CD14-positive monocyte (primary cell): ENCODE data around the gene SVIL. TPM values are rescaled to one million over a fixed set of nuclear protein-coding genes. Genes with fewer than 3 reads are reported as not detected.

Source experiments
- DNase-seq, 3 donors: peaks; one replicate each; pipeline ENCODE4 v3.0.0-alpha.2; 2011 to 2022
- H2AFZ ChIP-seq: 2 replicates; pipeline ENCODE4 v1.6.0; 2012; ENCODE audit warnings: mild to moderate bottlenecking, low read depth, low read length, inconsistent platforms; ENCODE audit not compliant: insufficient read depth, poor library complexity, severe bottlenecking
- H3K27ac ChIP-seq, 2 donors: 1 replicate in 1 of 2; 2 replicates in 1 of 2; pipeline ENCODE4 v1.5.1; 2012 to 2013; ENCODE audit warnings: low read length in 2 of 2, control low read depth in 1 of 2, inconsistent platforms in 1 of 2, low read depth in 1 of 2, mild to moderate bottlenecking in 1 of 2
- H3K27me3 ChIP-seq, 2 donors: one replicate each; pipeline versions ENCODE4 v1.6.0 to v1.6.1; 2011 to 2013; ENCODE audit warnings: low read length in 2 of 2; ENCODE audit not compliant: control insufficient read depth in 2 of 2, insufficient read depth in 2 of 2
- H3K36me3 ChIP-seq, 2 donors: replicated peaks in 1 of 2; 1 replicate in 1 of 2; 2 replicates in 1 of 2; pipeline versions ENCODE4 v1.5.1 to v1.6.1; 2012 to 2013; ENCODE audit warnings: low read length in 2 of 2, control low read depth in 1 of 2, inconsistent platforms in 1 of 2, mild to moderate bottlenecking in 1 of 2; ENCODE audit not compliant: insufficient read depth in 2 of 2, control insufficient read depth in 1 of 2
- H3K4me1 ChIP-seq, 2 donors: 1 replicate in 1 of 2; 2 replicates in 1 of 2; pipeline versions ENCODE4 v1.5.1 to v1.6.1; 2012 to 2013; ENCODE audit warnings: low read length in 2 of 2, control low read depth in 1 of 2, inconsistent platforms in 1 of 2, mild to moderate bottlenecking in 1 of 2, moderate library complexity in 1 of 2; ENCODE audit not compliant: insufficient read depth in 2 of 2, control insufficient read depth in 1 of 2
- H3K4me2 ChIP-seq: replicated peaks from 2 replicates; pipeline ENCODE3; 2012; ENCODE audit warnings: low read length, moderate library complexity, mild to moderate bottlenecking; ENCODE audit not compliant: poor library complexity, severe bottlenecking; ENCODE audit errors: extremely low read depth
- H3K4me3 ChIP-seq, 3 experiments: fragments of 200-600 bp in 1 of 3; sonication (generic) in 1 of 3; replicated peaks in 1 of 3; 1 replicate in 2 of 3; 2 replicates in 1 of 3; pipeline ENCODE4 v1.5.1; 2011 to 2013; ENCODE audit warnings: low read length in 3 of 3, mild to moderate bottlenecking in 3 of 3, control low read depth in 2 of 3, low read depth in 2 of 3, inconsistent platforms in 1 of 3, moderate library complexity in 1 of 3
- H3K79me2 ChIP-seq: 2 replicates; pipeline ENCODE4 v1.6.0; 2012; ENCODE audit warnings: mild to moderate bottlenecking, control low read depth, inconsistent platforms, low read length, moderate library complexity; ENCODE audit not compliant: insufficient read depth
- H3K9ac ChIP-seq: 2 replicates; pipeline ENCODE4 v1.6.0; 2017; ENCODE audit warnings: low read length, mild to moderate bottlenecking; ENCODE audit not compliant: insufficient read depth, poor library complexity, severe bottlenecking
- H3K9me3 ChIP-seq, 2 donors: replicated peaks in 1 of 2; 1 replicate in 1 of 2; 2 replicates in 1 of 2; pipeline versions ENCODE4 v1.5.1 to v1.6.1; 2012 to 2013; ENCODE audit warnings: low read length in 2 of 2, control low read depth in 1 of 2; ENCODE audit not compliant: control insufficient read depth in 1 of 2, insufficient read depth in 1 of 2
- H4K20me1 ChIP-seq: 2 replicates; pipeline ENCODE4 v1.6.0; 2012; ENCODE audit warnings: mild to moderate bottlenecking, low read length, control low read depth, moderate library complexity; ENCODE audit not compliant: insufficient read depth
- H3K27ac Mint-ChIP-seq, 7 donors: one replicate each; pipeline ENCODE4 v1.8.0; 2020; ENCODE audit warnings: mild to moderate bottlenecking in 7 of 7, mixed read lengths in 7 of 7, moderate library complexity in 6 of 7, inconsistent platforms in 2 of 7
- H3K27me3 Mint-ChIP-seq, 3 donors: one replicate each; pipeline ENCODE4 v1.8.0; 2021 to 2022; ENCODE audit warnings: low read depth in 3 of 3, mild to moderate bottlenecking in 3 of 3, mixed read lengths in 3 of 3, moderate library complexity in 3 of 3, inconsistent platforms in 1 of 3
- H3K36me3 Mint-ChIP-seq, 2 donors: one replicate each; pipeline ENCODE4 v1.8.0; 2020; ENCODE audit warnings: mixed read lengths in 2 of 2, inconsistent platforms in 1 of 2, mild to moderate bottlenecking in 1 of 2
- H3K4me1 Mint-ChIP-seq: one replicate; pipeline ENCODE4 v1.8.0; 2020; ENCODE audit warnings: mild to moderate bottlenecking, mixed read lengths
- H3K4me3 Mint-ChIP-seq, 2 donors: one replicate each; pipeline ENCODE4 v1.8.0; 2020; ENCODE audit warnings: mild to moderate bottlenecking in 2 of 2, mixed read lengths in 2 of 2, moderate library complexity in 1 of 2
- H3K9me3 Mint-ChIP-seq, 7 donors: one replicate each; pipeline ENCODE4 v1.8.0; 2020 to 2022; ENCODE audit warnings: mixed read lengths in 7 of 7, mild to moderate bottlenecking in 6 of 7, moderate library complexity in 6 of 7, inconsistent platforms in 2 of 7
- WGBS: methylation state at CpG from one replicate; pipeline ENCODE4 v1.1.5; 2013; ENCODE audit warnings: missing lambda C conversion rate; ENCODE audit not compliant: insufficient coverage; 5-methylcytosine and 5-hydroxymethylcytosine counted together
- intact Hi-C, 2 donors: fragments of 100-400 bp; cut with micrococcal nuclease; formaldehyde crosslinking; loops; one replicate each; pipeline versions ENCODE4 v1.15.0 to v1.15.1; 2023
- polyA plus RNA-seq, 3 donors: library from polyadenylated mRNA; depleted of rRNA in 1 of 3; unstranded in 2 of 3; stranded (reverse) in 1 of 3; fragments of 300-500 nt in 2 of 3; fragments of >200 nt in 1 of 3; fragmentation: Illumina TruSeq in 2 of 3; gene quantifications; 1 replicate in 2 of 3; 2 replicates in 1 of 3; pipeline ENCODE4 v1.2.3, GENCODE V29; 2012 to 2021
- TF ChIP-seq, protein P1 (sequence below): fragments of 200-600 bp; IDR thresholded peaks from one replicate; pipeline ENCODE4 v1.8.0; 2022; ENCODE audit warnings: antibody characterized with exemption, mild to moderate bottlenecking

Gene SVIL
- polyA plus RNA-seq, 3 donors, result 2.1 to 14.3 (median 5.8) TPM

DNA sequence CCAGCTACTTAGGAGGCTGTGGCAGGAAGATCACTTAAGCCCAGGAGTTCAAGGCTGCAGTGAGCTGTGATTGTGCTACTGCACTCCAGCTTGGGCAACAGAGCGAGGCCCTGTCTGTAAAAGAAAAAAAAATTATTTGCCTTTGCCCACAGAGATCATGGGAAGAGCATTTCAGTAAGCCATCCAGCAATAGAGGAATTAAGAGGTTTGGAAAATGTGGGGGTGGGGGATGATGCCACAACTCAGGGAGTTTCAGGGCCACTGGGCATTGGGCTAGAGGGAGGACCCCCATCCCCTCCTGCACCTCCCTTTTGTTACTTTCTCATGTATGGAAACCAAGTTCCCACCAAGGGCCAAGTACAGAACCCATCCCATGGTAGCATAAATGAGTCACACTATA lies 38.4 kb downstream of the SVIL start:
- Histone ChIP-seq H3K36me3 (peaks cover 0 to 20% of the 10 kb centered on the region in 2 donors), H3K4me3 (no peak overlapping the region), H3K4me2 (no peak overlapping the region), H4K20me1 (peaks cover 2% of the 10 kb centered on the region), H3K27me3 (no peaks in the 10 kb centered on the region), H3K79me2 (no peaks in the 10 kb centered on the region), H3K27ac (no peak overlapping the region), H3K4me1 (no peaks in the 10 kb centered on the region), H3K9me3 (no peaks in the 10 kb centered on the region), H2AFZ (no peak overlapping the region), H3K9ac (no peak overlapping the region)
- Mint-ChIP-seq H3K4me3 (no peak overlapping the region), H3K27me3 (no peaks in the 10 kb centered on the region), H3K36me3 (peaks cover 12 to 25% of the 10 kb centered on the region in 2 donors), H3K9me3 (no peaks in the 10 kb centered on the region), H3K4me1 (peaks cover 1% of the 10 kb centered on the region), H3K27ac (peak overlapping the region in 3 of 7 donors; percentile 38 to 74 (median 68))
- intact Hi-C loops, result no loop called here
- TF ChIP-seq, protein P1, sequence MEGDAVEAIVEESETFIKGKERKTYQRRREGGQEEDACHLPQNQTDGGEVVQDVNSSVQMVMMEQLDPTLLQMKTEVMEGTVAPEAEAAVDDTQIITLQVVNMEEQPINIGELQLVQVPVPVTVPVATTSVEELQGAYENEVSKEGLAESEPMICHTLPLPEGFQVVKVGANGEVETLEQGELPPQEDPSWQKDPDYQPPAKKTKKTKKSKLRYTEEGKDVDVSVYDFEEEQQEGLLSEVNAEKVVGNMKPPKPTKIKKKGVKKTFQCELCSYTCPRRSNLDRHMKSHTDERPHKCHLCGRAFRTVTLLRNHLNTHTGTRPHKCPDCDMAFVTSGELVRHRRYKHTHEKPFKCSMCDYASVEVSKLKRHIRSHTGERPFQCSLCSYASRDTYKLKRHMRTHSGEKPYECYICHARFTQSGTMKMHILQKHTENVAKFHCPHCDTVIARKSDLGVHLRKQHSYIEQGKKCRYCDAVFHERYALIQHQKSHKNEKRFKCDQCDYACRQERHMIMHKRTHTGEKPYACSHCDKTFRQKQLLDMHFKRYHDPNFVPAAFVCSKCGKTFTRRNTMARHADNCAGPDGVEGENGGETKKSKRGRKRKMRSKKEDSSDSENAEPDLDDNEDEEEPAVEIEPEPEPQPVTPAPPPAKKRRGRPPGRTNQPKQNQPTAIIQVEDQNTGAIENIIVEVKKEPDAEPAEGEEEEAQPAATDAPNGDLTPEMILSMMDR, result no peak
- no peak for DNase-seq
- WGBS, result no CpG with 5 or more reads among the region's 1 CpG

DNA sequence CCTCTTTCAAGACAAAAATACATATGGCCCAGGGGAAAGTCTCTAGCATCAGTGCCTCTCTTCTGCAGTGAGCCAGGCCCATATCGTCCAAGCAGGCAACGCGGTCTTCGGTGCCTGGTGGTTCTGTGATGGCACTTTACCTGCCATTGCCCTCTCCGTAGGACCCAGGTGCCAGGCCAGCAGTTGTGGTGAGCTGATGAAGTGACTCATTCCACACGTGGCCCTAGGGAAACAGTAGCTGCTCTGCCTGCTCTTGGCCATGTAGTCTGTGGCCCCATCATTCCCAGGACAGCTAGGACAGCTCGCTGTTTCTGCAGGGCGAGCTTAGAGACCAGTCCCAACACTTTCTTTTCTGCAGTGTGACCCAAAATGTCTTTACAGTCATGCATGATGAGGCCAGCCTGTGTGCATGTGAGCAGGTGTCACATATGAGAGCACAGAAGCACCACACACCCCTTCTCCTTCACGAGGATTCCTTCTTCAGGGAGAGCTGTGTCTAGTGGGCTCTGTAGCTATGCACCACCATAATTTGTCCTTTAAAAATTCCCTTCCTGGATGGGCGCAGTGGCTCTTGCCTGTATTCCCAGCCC lies 39.0 kb downstream of the SVIL start:
- H4K20me1 ChIP-seq, result no peaks in the 10 kb centered on the region
- TF ChIP-seq, protein P1, result no peak

More for the DNA sequence above, 39.0 kb downstream of the SVIL start:
- Mint-ChIP-seq H3K9me3 (no peaks in the 10 kb centered on the region), H3K27ac (peak overlapping the region in 3 of 7 donors; percentile 38 to 68 (median 60)), H3K27me3 (no peaks in the 10 kb centered on the region), H3K36me3 (peaks cover 12 to 25% of the 10 kb centered on the region in 2 donors), H3K4me3 (no peak overlapping the region), H3K4me1 (peaks cover 3% of the 10 kb centered on the region)
- H3K36me3 ChIP-seq, result peaks cover 0 to 20% of the 10 kb centered on the region in 2 donors
- H3K4me2 ChIP-seq, result no peak overlapping the region
- H3K9me3 ChIP-seq, result no peaks in the 10 kb centered on the region
- intact Hi-C loops, result no loop called here
- H3K9ac ChIP-seq, result no peak overlapping the region
- no peaks in the 10 kb centered on the region for H3K79me2 ChIP-seq
- peaks cover 0 to under 1% of the 10 kb centered on the region in 2 donors for H3K4me1 ChIP-seq
- no peak overlapping the region for H3K4me3 ChIP-seq
- no peak for DNase-seq
- no peaks in the 10 kb centered on the region for H3K27me3 ChIP-seq
- no peak overlapping the region for H3K27ac ChIP-seq
- WGBS, result 91% methylated on average over 7 of the region's 10 CpGs
- H2AFZ ChIP-seq, result no peak overlapping the region
